Gastroesophageal sphincter (tissue), 3 donors: ENCODE results near the gene FLNC.

Experiments used
- CTCF ChIP-seq, 4 experiments: fragments of 200-600 bp in 2 of 4; fragments of 450-650 bp in 2 of 4; sonication (generic) in 1 of 4; IDR thresholded peaks; one replicate each; pipeline ENCODE4 v1.5.1; 2017 to 2019; ENCODE audit warnings: antibody characterized with exemption in 4 of 4, mild to moderate bottlenecking in 2 of 4, moderate library complexity in 2 of 4
- POLR2A ChIP-seq, 2 donors: fragments of 450-650 bp; IDR thresholded peaks; one replicate each; pipeline ENCODE4 v1.6.1; 2017; ENCODE audit warnings: antibody characterized with exemption in 2 of 2, mild to moderate bottlenecking in 2 of 2, moderate library complexity in 1 of 2
- POLR2AphosphoS5 ChIP-seq: sonication (generic); formaldehyde crosslinking; IDR thresholded peaks from one replicate; pipeline ENCODE4 v1.6.1; 2017; ENCODE audit warnings: antibody characterized with exemption

GRCh38 chr7:128885370-128886187 lies 55.4 kb downstream of the FLNC start:
- TF ChIP-seq POLR2A (IDR thresholded peaks at IDR 0.05), result no peak
- TF ChIP-seq CTCF (IDR thresholded peaks at IDR 0.05), result no peak
- TF ChIP-seq POLR2AphosphoS5, result no peak
